GM19025 (cell line): ENCODE data around the gene RBM20.
"Not testable (repeated sequence)": the region's sequence is repeated elsewhere in the genome, so short reads cannot be mapped to it uniquely, and the experiment has no call there.

Source experiments
- ATAC-seq: cut with Tn5 transposase; IDR thresholded peaks from one replicate; pipeline ENCODE4 v1.9.1; 2021; ENCODE audit warnings: mild to moderate bottlenecking, low read depth, moderate library complexity; ENCODE audit not compliant: unreplicated experiment

The RBM20 gene

DNA sequence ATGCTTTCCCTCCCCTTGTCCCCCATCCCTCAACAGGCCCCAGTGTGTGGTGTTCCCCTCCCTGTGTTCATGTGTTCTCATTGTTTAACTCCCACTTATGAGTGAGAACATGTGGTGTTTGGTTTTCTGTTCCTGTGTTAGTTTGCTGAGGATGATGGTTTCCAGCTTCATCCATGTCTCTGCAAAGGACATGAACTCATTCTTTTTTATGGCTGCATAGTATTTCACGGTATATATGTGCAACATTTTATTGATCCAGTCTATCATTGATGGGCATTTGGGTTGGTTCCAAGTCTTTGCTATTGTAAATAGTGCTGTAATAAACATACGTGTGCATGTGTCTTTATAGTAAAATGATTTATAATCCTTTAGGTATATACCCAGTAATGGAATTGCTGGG is 83.6 kb downstream of the RBM20 start:
- not testable (repeated sequence) for ATAC-seq

DNA sequence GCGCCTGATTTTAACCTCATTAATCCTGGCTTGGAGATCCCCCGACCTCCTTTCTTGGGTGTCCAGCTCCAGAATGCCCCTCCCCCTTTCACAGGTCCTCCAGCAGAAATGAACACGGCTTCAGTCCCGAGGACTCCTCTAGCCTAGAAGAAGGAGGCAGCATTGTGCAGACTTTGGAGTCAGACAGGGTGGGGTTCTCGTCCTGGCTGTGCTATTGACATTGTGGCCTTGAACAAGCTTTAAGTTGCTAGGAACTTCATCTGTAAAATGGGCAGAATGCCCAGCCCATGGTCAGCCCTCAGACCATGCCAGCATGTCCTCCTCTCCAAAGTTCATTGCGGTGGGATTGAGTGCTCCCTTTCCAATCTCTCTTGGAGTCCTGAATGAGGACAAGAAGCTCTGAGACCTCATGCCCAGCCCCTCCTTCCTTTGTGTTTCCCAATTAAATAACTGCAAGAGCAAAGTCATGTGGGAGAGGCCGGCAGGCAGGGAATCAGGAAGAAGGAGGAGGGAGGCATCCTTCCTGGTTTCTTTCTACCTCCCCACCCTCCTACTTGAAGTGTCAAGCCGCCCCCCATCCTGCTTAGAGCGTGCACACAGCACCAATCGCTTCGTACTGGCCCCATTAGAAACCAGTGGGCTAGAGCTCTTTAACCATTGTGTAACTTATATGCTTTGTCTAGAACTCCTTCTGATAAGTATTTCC is 86.4 kb downstream of the RBM20 start:
- ATAC-seq = no peak

DNA sequence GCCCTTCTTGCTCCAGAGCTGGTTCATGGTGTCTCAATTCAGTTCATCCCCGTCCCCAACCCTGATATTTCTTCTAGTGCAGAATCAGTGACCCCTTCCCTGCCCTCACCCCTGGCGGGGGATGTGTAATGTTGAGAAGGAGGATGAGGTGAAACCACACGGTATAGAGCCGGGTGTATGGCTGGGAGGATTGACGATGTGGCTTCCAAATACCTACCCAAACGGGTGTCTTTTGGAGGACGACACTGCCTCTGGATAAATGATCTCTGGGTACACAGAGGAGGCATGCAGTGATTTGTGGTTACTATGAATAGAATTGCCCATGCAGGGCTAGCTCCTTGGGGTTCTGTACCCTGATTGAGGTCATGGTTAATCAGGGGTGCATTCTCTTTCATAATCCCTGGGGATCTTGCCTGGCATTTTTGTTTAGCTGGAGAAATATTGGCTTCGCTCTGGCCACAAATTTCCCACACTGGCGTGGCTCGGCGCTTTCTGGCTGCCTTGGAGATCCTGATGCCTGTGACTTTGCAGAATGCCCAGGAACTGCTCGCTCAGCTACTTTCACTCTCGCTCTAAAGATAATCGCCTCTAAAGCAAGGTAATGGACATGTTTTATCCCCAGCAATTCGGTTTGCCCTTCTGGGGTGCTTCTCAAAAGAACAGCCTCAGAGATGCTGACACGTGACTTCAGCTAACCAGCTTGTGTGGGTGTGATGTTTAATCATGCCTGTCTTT is 89.2 kb downstream of the RBM20 start:
- ATAC-seq = no peak

DNA sequence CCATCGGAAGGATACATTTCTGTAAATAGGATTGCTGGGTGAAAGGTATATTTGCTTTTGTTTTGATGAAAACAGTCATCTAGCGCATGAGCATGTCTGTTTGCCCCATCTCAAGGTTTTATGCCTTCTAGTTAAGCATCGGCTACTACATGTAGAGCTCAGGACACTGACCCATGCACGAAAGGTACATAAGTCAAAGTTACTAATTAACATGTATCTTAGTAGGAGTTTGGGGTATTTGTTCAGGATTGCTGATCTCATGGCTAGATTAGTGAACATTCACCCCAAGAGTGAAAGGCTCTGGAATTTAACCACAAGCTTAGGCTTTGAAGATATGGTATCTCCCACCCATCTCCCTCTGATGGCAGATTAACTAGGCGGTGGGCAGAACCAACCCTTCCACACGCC is 91.5 kb downstream of the RBM20 start:
- no peak for ATAC-seq

DNA sequence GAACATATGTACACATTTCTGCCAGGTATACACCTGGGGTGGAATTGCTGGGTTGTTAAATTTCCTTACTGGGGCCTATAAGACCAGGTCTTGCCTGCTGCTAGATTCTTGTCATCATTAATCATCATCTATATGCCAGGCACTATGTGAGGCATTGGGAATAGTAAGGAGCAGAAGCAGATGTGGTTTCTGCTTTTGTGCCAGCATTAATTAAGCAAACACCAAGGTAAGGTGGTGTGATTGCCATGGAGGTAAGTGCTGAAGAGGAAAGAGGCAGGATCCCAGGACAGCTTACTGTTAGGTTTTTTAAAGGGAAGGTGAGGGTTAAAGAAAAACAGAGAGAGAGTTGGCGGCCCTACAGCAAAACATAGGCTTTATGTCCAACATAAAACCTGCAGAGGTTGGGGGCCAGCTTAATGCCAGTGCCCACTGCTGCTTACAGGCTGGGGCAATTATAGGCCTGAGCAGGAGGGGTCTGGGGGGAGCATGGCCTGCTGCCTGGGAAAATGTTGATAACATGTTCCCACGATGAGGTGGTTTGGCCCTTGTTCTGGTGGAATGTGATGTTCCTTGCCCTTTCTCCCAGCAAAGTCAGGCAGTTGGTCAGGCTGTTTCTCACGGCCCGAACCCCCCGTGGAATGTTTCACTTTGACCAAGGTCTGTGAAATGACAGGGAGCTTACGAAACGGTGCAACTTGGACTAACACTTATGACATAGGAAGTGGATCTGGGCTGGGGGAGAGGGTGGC is 93.9 kb downstream of the RBM20 start:
- no peak for ATAC-seq

DNA sequence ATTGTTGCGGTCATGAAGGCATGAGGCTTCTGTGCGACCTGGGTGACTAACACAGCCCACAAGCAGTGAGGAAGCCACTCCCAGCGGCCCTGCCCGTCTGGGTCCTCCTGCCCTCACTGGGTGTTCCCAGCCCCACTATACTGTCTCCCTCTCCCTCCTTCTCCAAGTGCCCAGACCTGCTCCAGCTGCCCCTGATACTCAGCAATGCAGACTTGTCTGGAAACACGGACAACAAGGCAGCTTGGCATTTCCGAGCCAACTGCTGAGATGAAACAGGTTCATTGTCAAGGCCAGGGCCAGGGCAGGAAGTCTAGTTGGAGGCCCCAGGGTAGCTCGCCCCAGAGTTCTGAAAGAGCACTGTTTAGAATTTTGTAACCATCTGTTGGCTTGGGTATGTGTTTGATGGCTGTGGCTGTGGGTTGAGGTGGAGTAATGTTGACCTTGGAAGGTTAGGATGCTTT is 95.7 kb downstream of the RBM20 start:
- ATAC-seq = no peak

DNA sequence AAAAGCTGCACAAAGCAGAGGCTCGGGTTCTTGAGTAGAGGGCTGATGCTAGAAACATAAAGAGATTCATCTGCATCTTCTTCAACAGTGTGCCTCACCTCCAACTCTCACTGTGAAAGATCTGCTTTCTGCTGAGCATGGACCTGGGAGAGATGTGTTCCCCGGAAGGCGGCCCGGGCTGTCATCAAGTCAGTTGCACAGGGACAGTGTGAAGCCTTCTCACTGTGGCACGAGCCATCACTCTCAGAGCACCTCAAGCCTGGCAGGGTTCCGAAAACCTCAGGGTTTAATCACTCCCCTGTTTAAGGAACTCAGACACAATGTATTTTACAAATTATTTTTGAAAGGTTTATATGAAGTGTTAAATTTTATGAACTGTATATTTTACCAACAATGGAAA is 98.7 kb downstream of the RBM20 start:
- ATAC-seq = no peak

DNA sequence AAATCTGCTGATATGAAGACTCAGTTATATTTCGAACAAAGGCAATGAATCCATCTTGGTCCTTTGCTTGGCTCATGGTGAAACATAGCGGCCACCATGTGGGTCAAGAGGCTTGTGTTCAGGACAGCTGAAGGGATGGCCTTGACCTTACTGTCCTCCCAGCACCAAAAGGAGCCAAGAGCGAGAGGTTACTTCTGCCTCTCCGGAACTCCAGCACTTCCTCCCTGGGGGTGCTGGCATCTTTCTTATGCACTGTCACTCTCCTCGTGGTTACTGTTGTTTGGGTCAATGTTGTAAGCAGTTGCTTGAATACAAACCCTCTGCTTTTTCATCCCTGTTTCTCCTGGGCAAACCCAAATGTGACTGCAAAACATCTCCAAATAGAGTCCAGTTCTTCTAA is 100.6 kb downstream of the RBM20 start:
- ATAC-seq = no peak

DNA sequence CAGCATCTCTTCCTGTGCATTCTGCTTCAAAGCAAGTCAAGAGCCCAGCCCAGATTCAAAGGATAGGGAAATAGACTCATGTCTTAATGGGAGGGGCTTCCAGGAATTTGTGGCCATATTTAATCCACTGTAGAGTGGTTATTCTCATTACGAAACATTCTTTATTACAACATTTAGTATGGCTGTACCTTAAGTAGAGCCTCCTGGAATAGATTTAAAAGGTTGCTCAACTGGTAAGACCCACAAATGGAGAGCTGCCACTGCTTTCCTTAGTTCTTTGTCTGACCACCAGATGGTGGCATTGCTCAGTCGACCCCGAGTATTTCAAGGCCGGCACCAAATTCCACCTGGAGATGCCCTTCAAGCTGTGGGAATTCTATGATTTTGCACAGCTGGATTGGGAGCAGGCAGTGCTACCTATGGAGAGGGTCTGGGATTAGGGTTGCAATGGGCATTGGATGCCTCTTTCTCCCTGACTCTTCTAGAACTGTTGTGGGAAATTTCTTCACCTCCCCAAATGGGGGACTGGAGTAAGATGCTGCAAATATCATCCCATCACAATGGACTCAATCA is 102.2 kb downstream of the RBM20 start:
- ATAC-seq = no peak

DNA sequence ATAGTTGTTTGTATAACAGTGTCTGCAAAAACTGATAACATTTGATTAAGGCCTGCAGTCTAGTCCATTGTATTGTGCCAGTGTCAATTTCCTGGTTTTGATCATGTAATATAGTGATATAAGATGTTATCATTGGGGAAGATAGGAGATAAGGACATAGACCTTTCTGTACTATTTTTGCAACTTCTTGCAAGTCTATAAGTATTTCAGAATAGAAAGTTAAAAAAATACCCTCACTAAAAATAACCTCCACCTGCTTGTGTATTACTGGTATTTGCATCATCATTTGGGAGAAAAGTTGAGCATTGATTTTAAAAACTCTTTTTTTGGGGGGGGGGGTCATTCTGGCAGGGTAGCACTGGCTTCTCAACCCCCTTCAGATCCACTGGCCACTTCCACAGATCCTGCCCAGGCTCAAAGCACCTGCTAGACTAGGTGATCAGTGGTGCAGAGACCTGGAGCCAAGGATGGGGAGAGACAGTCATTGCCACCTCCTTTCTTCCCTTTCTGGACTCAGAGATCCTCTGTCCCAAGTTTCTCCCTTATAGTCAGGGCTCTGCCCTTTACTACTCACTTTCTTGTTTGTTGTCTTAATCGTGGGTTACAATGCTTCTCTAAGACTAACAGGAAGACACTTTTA is 103.0 kb downstream of the RBM20 start:
- ATAC-seq = no peak

DNA sequence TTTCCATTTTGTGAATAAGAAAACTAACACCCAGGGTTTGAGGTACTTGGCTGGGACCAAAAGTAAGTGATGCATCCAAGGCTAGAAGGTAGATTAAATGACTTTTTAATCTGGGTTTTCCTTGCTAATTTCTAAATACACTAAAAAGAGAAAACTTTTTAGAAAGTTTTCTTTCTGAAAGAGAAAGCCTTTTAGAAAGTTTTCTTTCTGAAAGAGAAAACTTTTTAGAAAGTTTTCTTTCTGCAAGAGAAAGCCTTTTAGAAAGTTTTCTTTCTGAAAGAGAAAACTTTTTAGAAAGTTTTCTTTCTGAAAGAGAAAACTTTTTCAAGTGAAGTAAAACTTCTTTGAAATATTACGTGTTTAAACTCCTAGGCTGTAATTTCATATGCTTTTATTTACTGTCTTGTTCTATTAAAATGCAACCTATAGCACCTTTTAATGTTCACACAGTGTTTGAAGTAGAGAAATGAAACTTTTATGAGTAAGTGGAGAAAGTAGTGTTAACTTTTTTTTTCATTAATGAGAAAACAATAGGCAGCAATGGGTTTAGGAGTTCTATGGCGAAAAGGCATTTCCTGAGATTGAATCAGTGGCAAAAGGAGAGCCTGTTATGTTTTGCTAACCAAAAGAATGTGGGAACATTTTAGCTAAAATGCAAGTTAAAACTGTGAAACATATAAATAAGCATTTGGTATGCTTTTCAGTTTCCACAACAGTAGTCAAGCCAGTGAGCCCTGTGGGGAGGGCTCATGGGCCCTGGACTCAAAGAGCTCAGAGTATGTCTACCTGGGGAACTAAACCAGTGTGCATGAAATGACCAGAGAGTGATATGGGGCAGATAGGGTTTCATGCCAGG is 103.7 kb downstream of the RBM20 start:
- no peak for ATAC-seq

DNA sequence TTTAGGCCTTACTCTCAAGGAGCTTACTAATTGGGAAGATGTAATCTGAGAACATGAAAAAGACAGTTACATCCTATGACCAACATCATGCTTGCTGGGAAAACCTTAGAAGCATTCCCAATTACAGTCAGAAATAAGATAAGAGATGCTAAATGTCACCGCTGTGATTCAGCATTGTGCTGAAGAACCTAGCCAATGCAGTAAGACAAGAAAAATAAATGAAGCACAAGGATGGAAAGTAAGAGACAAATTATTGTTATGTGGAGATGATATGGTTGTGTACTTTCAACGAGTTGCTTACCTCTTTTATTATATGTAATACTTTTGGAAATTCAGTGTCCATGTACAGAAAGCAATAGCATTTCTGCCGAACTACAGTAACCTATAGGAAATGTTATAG is 104.8 kb downstream of the RBM20 start:
- no peak for ATAC-seq

DNA sequence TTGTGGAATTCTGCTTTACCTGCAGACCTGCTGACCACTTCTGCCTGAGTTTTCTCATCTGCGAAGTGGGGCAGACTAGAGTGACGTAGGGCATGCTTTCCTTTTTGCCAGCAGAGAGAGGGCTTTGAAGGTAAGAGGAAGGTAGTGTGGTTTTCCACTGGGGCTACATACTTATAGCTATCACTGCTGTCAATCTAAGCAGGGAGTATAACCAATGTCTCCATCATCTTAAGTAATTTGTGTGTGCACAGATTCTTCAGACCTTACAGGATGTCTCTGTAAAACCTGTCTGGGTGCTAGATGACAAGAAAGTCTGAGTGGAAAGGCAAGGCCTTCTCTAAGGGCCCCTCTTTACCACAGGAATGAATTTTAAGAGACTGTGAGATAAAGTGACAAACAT is 106.8 kb downstream of the RBM20 start:
- no peak for ATAC-seq

DNA sequence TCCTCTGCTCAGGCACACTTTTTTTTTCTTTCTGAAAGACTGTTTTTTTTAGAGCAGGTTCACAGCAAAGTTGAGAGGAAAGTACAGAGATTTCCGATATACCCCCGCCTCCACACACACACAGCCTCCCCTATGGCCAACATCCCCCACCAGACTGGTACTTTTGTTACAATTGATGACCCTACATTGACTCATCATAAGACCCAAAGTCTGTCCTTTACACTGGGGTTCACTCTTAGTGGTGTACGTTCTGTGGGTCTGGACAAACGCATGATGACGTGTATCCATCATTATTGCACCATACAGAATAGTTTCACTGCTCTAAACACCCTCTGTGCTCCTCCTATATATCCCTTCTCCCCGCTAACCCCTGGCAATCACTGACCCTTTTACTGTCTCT is 107.7 kb downstream of the RBM20 start:
- ATAC-seq = no peak

DNA sequence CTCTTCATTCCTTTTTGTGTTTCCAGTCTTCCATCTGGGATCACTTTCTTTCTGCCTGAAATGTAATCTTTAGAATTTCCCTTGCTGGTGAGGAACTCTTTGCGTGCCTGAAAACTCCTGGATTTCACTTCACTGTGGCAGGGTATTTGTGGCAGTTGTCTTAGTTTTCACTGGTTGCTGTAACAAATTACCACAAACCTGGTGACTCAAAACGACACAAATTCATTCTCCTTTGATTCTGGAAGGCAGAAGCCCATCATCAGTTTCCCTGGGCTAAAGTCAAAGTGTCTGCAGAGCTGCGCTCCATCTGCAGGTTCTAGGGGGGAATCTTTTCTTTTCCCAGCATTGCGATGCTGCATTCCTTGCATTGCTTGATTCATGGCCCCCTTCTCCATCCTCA is 109.3 kb downstream of the RBM20 start:
- no peak for ATAC-seq

DNA sequence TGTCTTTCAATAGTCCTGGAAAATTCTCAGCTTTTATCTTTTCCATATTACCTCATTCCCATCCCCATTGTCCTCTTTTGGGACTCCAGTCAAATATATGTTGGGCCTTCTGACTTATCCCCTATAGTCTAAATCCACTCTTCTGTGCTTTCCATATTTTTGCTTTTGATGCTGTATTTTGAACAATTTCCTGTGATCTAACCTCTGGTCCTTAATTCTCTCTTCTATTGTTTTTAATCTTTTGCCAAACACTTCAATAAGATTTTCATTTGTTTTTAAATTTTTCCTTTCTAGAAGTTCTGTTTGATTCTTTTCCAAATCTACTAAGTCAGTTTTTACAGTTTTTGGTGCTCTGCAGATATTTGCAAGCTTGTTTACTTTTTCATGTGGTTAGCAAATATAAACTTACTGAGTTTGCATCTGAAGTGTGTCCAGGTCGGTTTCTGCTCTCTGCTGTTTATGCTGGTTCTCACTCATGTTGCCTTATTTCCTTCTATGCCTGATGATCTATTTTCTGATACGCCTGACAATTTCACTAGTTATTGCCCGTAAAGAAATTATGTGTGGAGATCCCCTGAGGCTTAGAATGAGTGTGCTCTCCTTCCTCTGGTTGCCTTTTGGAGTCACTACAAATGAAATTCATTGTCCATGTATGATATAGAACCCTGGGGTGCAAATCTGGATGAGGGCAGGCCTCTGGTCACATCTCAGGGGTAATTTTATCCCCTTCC is 110.4 kb downstream of the RBM20 start:
- ATAC-seq = no peak

DNA sequence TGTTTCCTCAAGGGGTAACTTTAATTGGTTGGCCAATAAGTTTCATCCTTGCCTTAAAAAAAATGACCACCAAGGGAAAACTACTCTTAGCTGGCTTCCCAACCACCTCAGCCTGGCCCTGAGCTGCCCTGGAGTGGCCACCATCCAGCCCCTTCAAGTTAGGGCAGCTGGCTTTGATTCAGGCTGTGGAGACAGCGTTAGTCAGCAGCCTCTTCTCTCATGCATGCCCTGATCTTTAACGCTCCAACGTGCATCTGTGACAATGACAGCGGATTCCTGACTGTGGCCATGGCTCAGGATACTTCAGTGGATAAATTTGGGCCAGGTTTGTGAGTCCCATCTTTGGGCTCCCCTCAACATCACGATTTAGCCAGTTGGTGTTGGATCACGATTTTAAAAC is 111.6 kb downstream of the RBM20 start:
- ATAC-seq = no peak

DNA sequence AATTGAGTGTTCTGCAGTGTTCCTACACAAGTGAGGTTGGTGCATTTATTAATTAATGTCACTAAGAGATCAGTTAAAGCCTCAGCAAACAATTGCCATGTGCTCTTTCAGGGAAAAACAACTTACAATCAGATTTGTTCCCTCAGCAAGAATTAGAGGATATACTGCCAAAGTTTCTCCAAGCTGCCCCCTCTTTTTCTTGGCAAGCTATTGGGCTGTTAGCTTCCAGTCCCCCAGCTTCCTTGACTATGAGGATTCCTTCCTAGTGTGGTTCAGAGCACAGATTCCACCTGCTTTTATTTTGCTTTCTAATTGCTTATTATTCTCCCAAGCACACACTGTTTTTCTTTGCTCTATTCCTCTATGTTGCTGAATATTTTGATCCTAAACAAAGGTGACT is 112.7 kb downstream of the RBM20 start:
- ATAC-seq = no peak

DNA sequence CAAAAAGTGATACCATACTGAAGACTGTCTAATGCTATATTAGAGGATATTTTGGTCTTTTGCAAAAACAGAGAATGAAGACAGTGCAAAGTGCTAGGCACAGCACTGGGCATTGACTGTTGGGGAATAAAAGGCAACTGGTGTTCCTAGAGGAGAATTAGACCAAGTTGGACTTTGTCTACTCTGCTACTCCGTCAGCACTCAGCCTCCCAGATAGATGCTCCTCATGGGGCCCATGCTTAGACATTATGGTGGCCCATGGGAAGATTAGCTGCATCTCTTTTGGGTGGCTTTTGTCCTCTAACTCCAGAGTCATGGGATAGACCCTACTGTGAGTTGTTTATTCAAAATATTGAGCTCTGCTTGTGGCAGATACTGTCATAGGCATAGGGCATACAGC is 113.5 kb downstream of the RBM20 start:
- no peak for ATAC-seq
